Measurements from ENCODE around the gene RBM15B.

DNA sequence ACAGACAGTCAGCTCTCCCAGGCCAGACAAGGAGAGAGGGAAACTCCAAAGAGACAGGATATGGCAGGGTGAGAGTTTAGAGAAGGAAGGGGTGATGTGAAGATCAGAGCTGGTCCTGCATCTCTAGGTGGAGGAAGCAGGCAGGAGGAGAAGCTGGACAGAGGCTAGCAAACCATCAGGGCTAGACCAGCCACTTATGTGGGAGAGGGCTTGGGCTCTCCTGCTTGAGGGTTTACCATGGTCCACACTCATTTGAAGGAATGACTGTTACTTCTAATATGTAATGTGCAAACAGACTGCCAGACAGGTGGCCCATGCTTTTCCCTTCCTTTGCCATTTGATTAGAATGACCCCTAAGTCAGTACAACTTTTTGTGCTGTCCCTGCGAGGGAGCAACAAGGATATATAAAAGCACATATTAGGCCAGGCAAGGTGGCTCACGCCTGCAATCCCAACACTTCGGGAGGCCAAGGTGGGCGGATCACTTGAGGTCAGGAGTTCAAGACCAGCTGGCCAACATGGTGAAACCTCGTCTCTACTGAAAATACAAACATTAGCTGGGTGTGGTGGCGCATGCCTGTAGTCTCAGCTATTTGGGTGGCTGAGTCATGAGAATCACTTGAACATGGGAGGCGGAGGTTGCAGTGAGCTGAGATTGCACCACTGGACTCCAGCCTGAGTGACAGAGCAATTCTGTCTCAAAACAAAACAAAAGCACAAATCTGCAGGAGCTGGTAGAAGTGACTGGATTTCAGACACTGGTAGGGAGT lies 47.0 kb upstream of the RBM15B start:
- no peak for TF ChIP-seq POLR2A (IDR thresholded peaks at IDR 0.05)
- TF ChIP-seq, protein P1, sequence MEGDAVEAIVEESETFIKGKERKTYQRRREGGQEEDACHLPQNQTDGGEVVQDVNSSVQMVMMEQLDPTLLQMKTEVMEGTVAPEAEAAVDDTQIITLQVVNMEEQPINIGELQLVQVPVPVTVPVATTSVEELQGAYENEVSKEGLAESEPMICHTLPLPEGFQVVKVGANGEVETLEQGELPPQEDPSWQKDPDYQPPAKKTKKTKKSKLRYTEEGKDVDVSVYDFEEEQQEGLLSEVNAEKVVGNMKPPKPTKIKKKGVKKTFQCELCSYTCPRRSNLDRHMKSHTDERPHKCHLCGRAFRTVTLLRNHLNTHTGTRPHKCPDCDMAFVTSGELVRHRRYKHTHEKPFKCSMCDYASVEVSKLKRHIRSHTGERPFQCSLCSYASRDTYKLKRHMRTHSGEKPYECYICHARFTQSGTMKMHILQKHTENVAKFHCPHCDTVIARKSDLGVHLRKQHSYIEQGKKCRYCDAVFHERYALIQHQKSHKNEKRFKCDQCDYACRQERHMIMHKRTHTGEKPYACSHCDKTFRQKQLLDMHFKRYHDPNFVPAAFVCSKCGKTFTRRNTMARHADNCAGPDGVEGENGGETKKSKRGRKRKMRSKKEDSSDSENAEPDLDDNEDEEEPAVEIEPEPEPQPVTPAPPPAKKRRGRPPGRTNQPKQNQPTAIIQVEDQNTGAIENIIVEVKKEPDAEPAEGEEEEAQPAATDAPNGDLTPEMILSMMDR (IDR thresholded peaks at IDR 0.05): no peak

Data from body of pancreas (tissue), 4 donors.